ENCODE data around the gene ITGA5. TPM values are rescaled to one million over a fixed set of nuclear protein-coding genes. Genes with fewer than 3 reads are reported as not detected.

ITGA5 gene
- total RNA-seq, 2 donors from 2014 or later, result 7.8 to 120 TPM

GRCh38 chr12:54376596-54376995, 42.5 kb downstream of the ITGA5 start:
- TF ChIP-seq CTCF (IDR thresholded peaks at IDR 0.05), result no peak
- Histone ChIP-seq H3K27me3 (no peaks in the 10 kb centered on the region), H3K4me1 (peaks cover 4% of the 10 kb centered on the region), H3K4me3 (no peak overlapping the region), H3K9ac (ENCODE audit: low read depth in 2 of 2, low read length in 2 of 2) (peak overlapping the region in 1 of 2 donors; percentile 4), H3K36me3 (no peaks in the 10 kb centered on the region), H3K9me3 (no peaks in the 10 kb centered on the region), H3K27ac (no peak overlapping the region)
- DNase-seq, result no peak
- intact Hi-C loops (cut with DNase I), result no loop called here

GRCh38 chr12:54375259-54375579, 43.8 kb downstream of the ITGA5 start:
- H3K36me3 ChIP-seq, result no peaks in the 10 kb centered on the region
- peak overlapping the region in 1 of 2 donors; percentile 38 for H3K9ac ChIP-seq (ENCODE audit: low read depth in 2 of 2, low read length in 2 of 2)
- no peaks in the 10 kb centered on the region for H3K27me3 ChIP-seq
- H3K27ac ChIP-seq, result no peak overlapping the region
- no peaks in the 10 kb centered on the region for H3K9me3 ChIP-seq
- intact Hi-C loops (cut with DNase I), result no loop called here
- TF ChIP-seq CTCF (IDR thresholded peaks at IDR 0.05), result no peak
- peaks cover 6% of the 10 kb centered on the region for H3K4me1 ChIP-seq
- no peak overlapping the region for H3K4me3 ChIP-seq
- DNase-seq, result no peak

- H3K27ac ChIP-seq, result no peak overlapping the region
Measured at GRCh38 chr12:54374562-54375258, 44.4 kb downstream of the ITGA5 start.

GRCh38 chr12:54373649-54374561, 45.2 kb downstream of the ITGA5 start:
- H3K9me3 ChIP-seq, result no peaks in the 10 kb centered on the region
- intact Hi-C loops (cut with DNase I), result no loop called here
- peaks cover 9% of the 10 kb centered on the region for H3K4me1 ChIP-seq
- H3K27me3 ChIP-seq, result no peaks in the 10 kb centered on the region
- DNase-seq, result no peak
- no peak for TF ChIP-seq CTCF (IDR thresholded peaks at IDR 0.05)
- no peak overlapping the region for H3K9ac ChIP-seq (ENCODE audit: low read depth in 2 of 2, low read length in 2 of 2)
- no peak overlapping the region for H3K4me3 ChIP-seq
- no peaks in the 10 kb centered on the region for H3K36me3 ChIP-seq
- no peak overlapping the region for H3K27ac ChIP-seq

More at GRCh38 chr12:54374562-54375258, 44.4 kb downstream of the ITGA5 start:
- H3K4me3 ChIP-seq, result no peak overlapping the region
- peak overlapping the region in 1 of 2 donors; percentile 38 for H3K9ac ChIP-seq (ENCODE audit: low read depth in 2 of 2, low read length in 2 of 2)
- intact Hi-C loops (cut with DNase I), result no loop called here
- H3K27me3 ChIP-seq, result no peaks in the 10 kb centered on the region
- no peaks in the 10 kb centered on the region for H3K36me3 ChIP-seq
- H3K9me3 ChIP-seq, result no peaks in the 10 kb centered on the region
- no peak for TF ChIP-seq CTCF (IDR thresholded peaks at IDR 0.05)
- no peak for DNase-seq
- peaks cover 6% of the 10 kb centered on the region for H3K4me1 ChIP-seq

GRCh38 chr12:54372113-54372806, 46.8 kb downstream of the ITGA5 start:
- Histone ChIP-seq H3K4me3 (no peak overlapping the region), H3K9ac (ENCODE audit: low read depth in 2 of 2, low read length in 2 of 2) (no peak overlapping the region), H3K36me3 (no peaks in the 10 kb centered on the region), H3K4me1 (peaks cover 11% of the 10 kb centered on the region), H3K27ac (peak overlapping the region; percentile 36), H3K9me3 (no peaks in the 10 kb centered on the region), H3K27me3 (no peaks in the 10 kb centered on the region)
- TF ChIP-seq CTCF (IDR thresholded peaks at IDR 0.05), result no peak
- no peak for DNase-seq
- intact Hi-C loops (cut with DNase I), result no loop called here
